NCI-H446 treated with DMSO at 0.1 percent for 48 hours (cell line): ENCODE data around the gene NARS2.
"Not testable (repeated sequence)": the region's sequence is repeated elsewhere in the genome, so short reads cannot be mapped to it uniquely, and the experiment has no call there.

Experiments used
- DNase-seq: peaks from one replicate; lab custom pipeline; 2025; lab: John Stamatoyannopoulos, UW

The NARS2 gene

GRCh38 chr11:78575478-78575877, 814 bp upstream of the NARS2 start:
- DNase-seq, result no peak

GRCh38 chr11:78573681-78574080, 983 bp downstream of the NARS2 start:
- DNase-seq, result no peak

- DNase-seq, result no peak
Observed at GRCh38 chr11:78573271-78573670, 1.4 kb downstream of the NARS2 start.

GRCh38 chr11:78572394-78572793, 2.3 kb downstream of the NARS2 start:
- no peak for DNase-seq

GRCh38 chr11:78570031-78570430, 4.6 kb downstream of the NARS2 start:
- DNase-seq, result no peak

GRCh38 chr11:78567209-78567608, 7.5 kb downstream of the NARS2 start:
- DNase-seq, result no peak

- DNase-seq, result peak; percentile 13
Observed at GRCh38 chr11:78564490-78565467, 9.9 kb downstream of the NARS2 start.

GRCh38 chr11:78564037-78564436, 10.6 kb downstream of the NARS2 start:
- DNase-seq, result not testable (repeated sequence)

- DNase-seq, result not testable (repeated sequence)
Observed at GRCh38 chr11:78563090-78563489, 11.6 kb downstream of the NARS2 start.

GRCh38 chr11:78562398-78562797, 12.3 kb downstream of the NARS2 start:
- no peak for DNase-seq

- DNase-seq, result no peak
Observed at GRCh38 chr11:78560826-78561484, 13.7 kb downstream of the NARS2 start.

GRCh38 chr11:78560153-78560552, 14.5 kb downstream of the NARS2 start:
- DNase-seq, result no peak

- no peak for DNase-seq
Observed at GRCh38 chr11:78557236-78557635, 17.4 kb downstream of the NARS2 start.

GRCh38 chr11:78555592-78555991, 19.1 kb downstream of the NARS2 start:
- DNase-seq, result no peak

GRCh38 chr11:78552881-78553280, 21.8 kb downstream of the NARS2 start:
- no peak for DNase-seq

- DNase-seq, result not testable (repeated sequence)
Observed at GRCh38 chr11:78552139-78552538, 22.5 kb downstream of the NARS2 start.

GRCh38 chr11:78551066-78551465, 23.6 kb downstream of the NARS2 start:
- DNase-seq, result no peak

GRCh38 chr11:78549624-78550409, 24.8 kb downstream of the NARS2 start:
- no peak for DNase-seq

GRCh38 chr11:78548911-78549590, 25.6 kb downstream of the NARS2 start:
- DNase-seq, result no peak

- no peak for DNase-seq
Observed at GRCh38 chr11:78547931-78548705, 26.5 kb downstream of the NARS2 start.

GRCh38 chr11:78542007-78542406, 32.7 kb downstream of the NARS2 start:
- DNase-seq, result no peak
